AG10803 (cell line): ENCODE data around the gene LENG1.
A peak's percentile ranks its signal among the peaks of the same experiment; 100 is the strongest.
"Not testable (repeated sequence)": the region's sequence is repeated elsewhere in the genome, so short reads cannot be mapped to it uniquely, and the experiment has no call there.

ENCODE experiments used
- DNase-seq: peaks from one replicate; pipeline ENCODE4 v3.0.0; 2010; ENCODE audit warnings: low read depth
- H3K4me3 ChIP-seq: 2 replicates; pipeline ENCODE4 v1.5.1; 2011; ENCODE audit warnings: mild to moderate bottlenecking, low read length, control low read depth
- TF ChIP-seq, protein P1 (sequence below): conservative IDR thresholded peaks from 2 replicates; pipeline ENCODE4 v1.5.1; 2011; ENCODE audit warnings: mild to moderate bottlenecking, low read length, control low read depth, inconsistent platforms

The LENG1 gene

DNA sequence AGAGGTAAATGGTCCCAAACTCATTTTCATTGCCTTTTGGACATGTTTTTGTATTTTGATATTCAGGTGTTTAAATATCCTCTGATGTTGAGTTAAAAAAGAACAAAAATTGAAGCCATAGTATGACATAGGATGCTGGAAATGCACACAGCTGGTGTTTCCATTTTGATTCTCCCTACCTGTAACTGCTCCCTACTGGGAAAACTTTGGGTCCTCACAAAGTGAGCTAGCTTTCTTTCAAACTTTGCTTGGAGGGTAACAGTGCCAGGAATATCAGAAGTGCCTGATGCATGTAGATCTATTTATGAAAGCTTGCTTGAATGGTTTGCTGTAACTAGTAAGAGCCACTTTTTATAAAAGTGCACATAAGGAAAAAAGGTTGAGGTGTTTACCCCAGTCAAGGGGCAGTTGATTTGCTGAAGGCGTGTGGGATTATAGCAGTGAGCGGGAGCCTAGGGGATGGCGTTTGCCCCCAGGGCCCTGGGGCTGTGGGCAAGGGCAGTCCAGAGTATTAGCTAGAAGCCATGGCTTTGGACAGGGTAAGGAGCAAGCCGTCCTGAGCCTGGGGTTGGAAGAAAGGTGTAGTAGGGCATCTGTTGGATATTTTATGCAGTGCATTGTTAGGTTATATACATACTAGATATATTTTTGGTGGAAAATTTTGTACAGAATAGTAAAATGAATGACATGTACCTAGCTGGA, 45.4 kb upstream of the LENG1 start:
- H3K4me3 ChIP-seq = no peak overlapping the region

DNA sequence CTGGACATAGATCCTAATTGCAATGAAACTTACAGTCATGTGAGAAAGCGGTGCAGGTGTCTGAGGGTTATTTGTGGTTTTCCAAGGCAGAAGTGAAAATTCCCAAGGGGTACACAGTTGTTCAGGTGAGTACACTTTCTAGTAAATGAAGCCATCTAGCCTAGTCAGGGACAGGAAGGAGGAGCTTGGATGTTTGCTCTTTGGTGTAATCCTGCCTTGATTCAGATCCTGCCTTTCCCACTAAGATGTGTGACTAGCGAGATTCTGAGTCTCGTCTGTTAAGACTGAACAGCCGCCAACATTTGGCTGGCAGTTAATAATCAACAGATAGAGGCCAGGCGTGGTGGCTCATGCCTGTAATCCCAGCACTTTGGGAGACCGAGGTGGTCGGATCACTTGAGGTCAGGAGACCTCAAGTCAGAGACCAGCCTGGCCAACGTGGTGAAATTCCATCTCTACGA, 43.7 kb upstream of the LENG1 start:
- H3K4me3 ChIP-seq = peak overlapping the region; percentile 14; the same call in 1 of the 2 replicates
- TF ChIP-seq, protein P1, sequence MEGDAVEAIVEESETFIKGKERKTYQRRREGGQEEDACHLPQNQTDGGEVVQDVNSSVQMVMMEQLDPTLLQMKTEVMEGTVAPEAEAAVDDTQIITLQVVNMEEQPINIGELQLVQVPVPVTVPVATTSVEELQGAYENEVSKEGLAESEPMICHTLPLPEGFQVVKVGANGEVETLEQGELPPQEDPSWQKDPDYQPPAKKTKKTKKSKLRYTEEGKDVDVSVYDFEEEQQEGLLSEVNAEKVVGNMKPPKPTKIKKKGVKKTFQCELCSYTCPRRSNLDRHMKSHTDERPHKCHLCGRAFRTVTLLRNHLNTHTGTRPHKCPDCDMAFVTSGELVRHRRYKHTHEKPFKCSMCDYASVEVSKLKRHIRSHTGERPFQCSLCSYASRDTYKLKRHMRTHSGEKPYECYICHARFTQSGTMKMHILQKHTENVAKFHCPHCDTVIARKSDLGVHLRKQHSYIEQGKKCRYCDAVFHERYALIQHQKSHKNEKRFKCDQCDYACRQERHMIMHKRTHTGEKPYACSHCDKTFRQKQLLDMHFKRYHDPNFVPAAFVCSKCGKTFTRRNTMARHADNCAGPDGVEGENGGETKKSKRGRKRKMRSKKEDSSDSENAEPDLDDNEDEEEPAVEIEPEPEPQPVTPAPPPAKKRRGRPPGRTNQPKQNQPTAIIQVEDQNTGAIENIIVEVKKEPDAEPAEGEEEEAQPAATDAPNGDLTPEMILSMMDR = no peak
- peak; percentile 28 for DNase-seq

More for the DNA sequence above, 45.4 kb upstream of the LENG1 start:
- DNase-seq = no peak
- TF ChIP-seq, protein P1 = no peak

DNA sequence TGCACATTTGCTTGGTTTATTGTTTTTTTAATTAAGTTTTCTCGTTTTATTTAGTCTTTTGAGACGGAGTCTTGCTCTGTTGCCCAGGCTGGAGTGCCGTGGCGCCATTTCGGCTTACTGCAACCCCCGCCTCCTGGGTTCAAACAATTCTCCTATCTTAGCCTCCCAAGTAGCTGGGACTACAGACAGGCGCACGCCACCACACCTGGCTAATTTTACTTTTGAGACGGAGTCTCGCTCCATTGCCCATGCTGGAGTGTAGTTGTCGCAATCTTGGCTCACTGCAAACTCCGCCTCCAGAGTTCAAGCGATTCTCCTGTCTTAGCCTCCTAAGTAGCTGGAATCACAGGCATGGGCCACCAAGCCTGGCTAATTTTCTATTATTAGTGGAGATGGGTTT, 42.5 kb upstream of the LENG1 start:
- DNase-seq = no peak
- H3K4me3 ChIP-seq = peak overlapping the region; percentile 78
- TF ChIP-seq, protein P1 = no peak

DNA sequence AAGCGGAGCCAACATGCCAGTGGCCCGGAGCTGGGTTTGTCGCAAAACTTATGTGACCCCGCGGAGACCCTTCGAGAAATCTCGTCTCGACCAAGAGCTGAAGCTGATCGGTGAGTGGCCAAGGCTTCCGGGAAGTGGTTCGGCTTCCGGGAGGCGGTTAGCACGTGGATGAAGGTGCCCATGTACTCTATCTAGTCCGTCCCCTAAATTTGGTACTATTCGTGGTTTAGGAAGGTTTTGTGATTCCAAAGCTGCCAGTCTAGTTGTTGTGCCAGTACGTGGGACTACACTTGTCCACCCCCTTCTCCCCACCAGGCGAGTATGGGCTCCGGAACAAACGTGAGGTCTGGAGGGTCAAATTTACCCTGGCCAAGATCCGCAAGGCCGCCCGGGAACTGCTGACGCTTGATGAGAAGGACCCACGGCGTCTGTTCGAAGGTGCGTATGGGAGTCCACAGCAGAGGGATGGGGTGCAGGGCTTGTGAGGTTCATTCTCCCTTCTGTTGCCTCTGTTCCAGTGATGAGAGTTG, 41.7 kb upstream of the LENG1 start:
- TF ChIP-seq, protein P1 = no peak
- H3K4me3 ChIP-seq = peak overlapping the region; percentile 78
- no peak for DNase-seq

DNA sequence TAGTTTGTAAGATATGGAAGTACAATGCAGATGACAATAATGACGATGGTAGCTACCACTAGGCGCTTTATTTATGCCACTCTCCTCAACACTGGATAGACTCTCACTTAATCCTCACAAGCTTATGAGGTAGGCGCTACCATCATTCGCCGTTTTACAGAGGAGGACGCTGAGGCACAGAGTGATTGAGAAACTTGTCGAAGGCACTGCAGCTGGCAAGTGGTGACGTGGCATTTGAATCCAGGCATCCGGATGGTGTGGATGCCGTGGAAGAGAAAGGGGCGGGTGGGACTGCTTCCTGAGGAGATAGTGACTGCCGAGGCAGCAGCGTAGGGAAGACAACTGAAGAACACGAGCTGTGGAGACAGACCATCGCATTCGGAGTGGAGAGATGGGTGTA, 39.9 kb upstream of the LENG1 start:
- no peak for DNase-seq
- TF ChIP-seq, protein P1 = no peak
- H3K4me3 ChIP-seq = no peak overlapping the region

DNA sequence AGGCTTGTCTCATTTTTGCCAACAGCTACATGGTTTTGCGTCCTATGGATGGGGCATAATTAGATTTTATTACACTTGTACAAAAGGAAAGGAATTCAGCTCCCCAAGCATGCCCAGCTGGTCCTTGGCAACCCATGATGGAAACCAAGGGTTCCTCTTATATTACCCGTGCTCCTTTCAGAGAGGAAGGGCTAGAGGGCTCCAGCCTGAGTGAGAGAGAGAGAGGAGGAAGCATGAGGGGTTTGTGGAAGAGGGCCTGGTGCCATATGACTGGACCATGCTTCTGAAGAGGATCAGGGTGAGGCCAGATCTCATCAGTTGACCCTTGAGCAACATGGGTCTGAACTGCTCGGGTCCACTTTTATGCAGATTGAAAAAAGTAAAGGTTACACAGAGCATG, 37.6 kb upstream of the LENG1 start:
- TF ChIP-seq, protein P1 = no peak
- no peak overlapping the region for H3K4me3 ChIP-seq
- no peak for DNase-seq

DNA sequence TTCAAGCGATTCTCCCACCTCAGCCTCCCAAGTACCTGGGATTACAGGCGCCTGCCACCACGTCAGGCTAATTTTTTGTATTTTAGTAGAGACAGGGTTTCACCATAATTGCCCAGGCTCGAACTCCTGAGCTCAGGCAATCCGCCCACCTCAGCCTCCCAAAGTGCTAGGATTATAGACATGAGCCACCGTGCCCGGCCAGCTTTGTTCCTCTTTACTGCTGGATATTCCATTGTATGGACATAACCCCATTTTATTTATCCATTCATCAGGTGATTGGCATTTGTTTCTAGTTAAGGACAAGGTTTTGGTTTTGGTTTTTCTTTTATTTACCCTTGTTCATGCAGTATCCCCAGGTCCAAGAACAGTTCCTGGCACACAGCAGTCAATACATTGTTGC, 37.0 kb upstream of the LENG1 start:
- no peak for DNase-seq
- H3K4me3 ChIP-seq = no peak overlapping the region
- TF ChIP-seq, protein P1 = no peak

DNA sequence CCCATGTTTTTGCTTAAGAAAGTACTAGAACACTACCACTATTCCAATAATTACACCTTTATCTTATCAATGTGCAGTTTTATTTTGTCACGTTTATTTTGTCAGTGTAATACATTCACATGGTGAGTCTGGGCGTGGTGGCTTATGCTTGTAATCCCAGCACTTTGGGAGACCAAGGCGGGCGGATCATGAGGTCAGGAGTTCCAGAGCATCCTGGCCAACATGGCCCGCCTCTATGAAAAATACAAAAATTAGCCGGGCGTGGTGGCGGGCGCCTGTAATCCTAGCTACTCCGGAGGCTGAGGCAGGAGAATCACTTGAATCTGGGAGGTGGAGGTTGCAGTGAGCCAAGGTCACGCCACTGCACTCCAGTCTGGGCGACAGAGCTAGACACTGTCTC, 34.9 kb upstream of the LENG1 start:
- H3K4me3 ChIP-seq, DNase-seq: not testable (repeated sequence)
